ENCODE results near the gene CELF4. TPM values are rescaled to one million over a fixed set of nuclear protein-coding genes. Genes with fewer than 3 reads are reported as not detected.

CELF4 gene
- total and polyA plus RNA-seq, 2 of the 4 experiments (the other 2 are of a cell fraction), result not detected

- intact Hi-C loops (cut with micrococcal nuclease) (no loop called here), dilution Hi-C loops (cut with HindIII; ENCODE audit: low sequenced_read_pairs, unreplicated experiment) (no loop called here), in situ Hi-C loops (cut with MboI; ENCODE audit: low sequenced_read_pairs) (no loop called here)
- Histone ChIP-seq H4K91ac (ENCODE audit: insufficient read depth, low read depth, low read length) (no peak overlapping the region), H2AFZ (replicated peaks; ENCODE audit: low read length, poor library complexity) (no peak overlapping the region), H3K56ac (ENCODE audit: extremely low read depth, insufficient read depth, low read length) (no peak overlapping the region), H3K79me1 (ENCODE audit: low read depth in 1 of 2, low read length in 2 of 2) (no peaks in the 10 kb centered on the region), H3K4ac (ENCODE audit: low read depth, low read length) (no peak overlapping the region), H4K5ac (ENCODE audit: low read depth, low read length) (no peak overlapping the region), H2BK15ac (ENCODE audit: low read depth, low read length) (no peak overlapping the region), H3K9ac (ENCODE audit: low read depth, low read length) (no peak overlapping the region), H2AK5ac (ENCODE audit: low read depth, low read length) (no peak overlapping the region), H2AK9ac (replicated peaks; ENCODE audit: low read depth, low read length, poor library complexity) (no peak overlapping the region), H3K14ac (replicated peaks; ENCODE audit: low read depth, low read length) (no peak overlapping the region), H3K4me3 (ENCODE audit: insufficient read depth, low read depth, low read length) (no peak overlapping the region), H4K20me1 (ENCODE audit: insufficient read depth, low read length) (no peaks in the 10 kb centered on the region), H3K18ac (ENCODE audit: low read depth, low read length) (no peak overlapping the region), H2BK5ac (ENCODE audit: low read depth, low read length, poor library complexity, severe bottlenecking) (no peak overlapping the region), H2BK20ac (ENCODE audit: low read depth, low read length) (no peak overlapping the region), H3K27me3 (ENCODE audit: control insufficient read depth, insufficient read depth, low read length) (no peaks in the 10 kb centered on the region; the same call in 1 of the 2 replicates), H2BK120ac (ENCODE audit: low read depth, low read length) (no peak overlapping the region), H3K27ac (ENCODE audit: insufficient read depth, low read length) (no peak overlapping the region), H3K9me3 (ENCODE audit: control insufficient read depth, insufficient read depth, low read length) (no peaks in the 10 kb centered on the region), H3K23ac (ENCODE audit: low read depth, low read length) (no peak overlapping the region), H3K4me1 (ENCODE audit: control insufficient read depth, insufficient read depth, low read length) (no peaks in the 10 kb centered on the region), H3K4me2 (ENCODE audit: low read depth, low read length) (no peak overlapping the region), H4K8ac (ENCODE audit: low read depth in 2 of 2, low read length in 2 of 2) (no peak overlapping the region), H3K36me3 (ENCODE audit: control insufficient read depth, insufficient read depth, low read length) (no peaks in the 10 kb centered on the region), H3K9me1 (ENCODE audit: insufficient read depth, low read length) (no peaks in the 10 kb centered on the region)
- ATAC-seq (ENCODE audit: low read depth), result no peak
- TF ChIP-seq MXI1 (IDR thresholded peaks at IDR 0.05; ENCODE audit: borderline replicate concordance, low read depth, low read length) (no peak), NFE2L2 (IDR thresholded peaks at IDR 0.05; ENCODE audit: low read depth, low read length) (no peak), MAZ (IDR thresholded peaks at IDR 0.05; ENCODE audit: borderline replicate concordance, low read depth, low read length) (no peak), USF2 (IDR thresholded peaks at IDR 0.05; ENCODE audit: low read depth, low read length) (no peak), MAFK (IDR thresholded peaks at IDR 0.05; ENCODE audit: low read depth, low read length) (no peak), RCOR1 (IDR thresholded peaks at IDR 0.05; ENCODE audit: insufficient replicate concordance, low read length) (no peak), BHLHE40 (IDR thresholded peaks at IDR 0.05; ENCODE audit: low read depth, low read length) (no peak), CHD1 (IDR thresholded peaks at IDR 0.05; ENCODE audit: low read depth, low read length) (no peak), POLR2A (IDR thresholded peaks at IDR 0.05; ENCODE audit: low read depth, low read length) (no peak), ELK1 (IDR thresholded peaks at IDR 0.05; ENCODE audit: borderline replicate concordance, low read depth, low read length) (no peak), SMC3 (IDR thresholded peaks at IDR 0.05; ENCODE audit: low read depth, low read length) (no peak), CEBPB (IDR thresholded peaks at IDR 0.05; ENCODE audit: low read depth, low read length) (no peak), RFX5 (IDR thresholded peaks at IDR 0.05; ENCODE audit: low read depth, low read length) (no peak), RAD21 (IDR thresholded peaks at IDR 0.05; ENCODE audit: low read length) (no peak), FOS (IDR thresholded peaks at IDR 0.05; ENCODE audit: low read depth, low read length) (no peak)
- POLR2A ChIA-PET (ENCODE audit: unreplicated experiment), result no interaction called here
- BruUV-seq (replicated peaks), result no TSS peak
- CTCF ChIA-PET, result interaction anchor here (0.6 kb wide), 1 partner anchor 34 kb away, joined by 3 read pairs; no protein-coding TSS in a partner anchor
- WGBS, 2 experiments (ENCODE audit: extremely low coverage in 2 of 2, insufficient read length in 1 of 2), result no CpG with 5 or more reads among the region's 3 CpGs
- no peak for DNase-seq
These were observed 57.4 kb downstream of the CELF4 start for GRCh38 chr18:37508207-37508606.
